ENCODE data around the gene CPNE4. TPM values are rescaled to one million over a fixed set of nuclear protein-coding genes. Genes with fewer than 3 reads are reported as not detected.

The CPNE4 gene
- total and polyA plus RNA-seq, 8 donors, result 0.14 to 1.7 (median 0.66) TPM

DNA sequence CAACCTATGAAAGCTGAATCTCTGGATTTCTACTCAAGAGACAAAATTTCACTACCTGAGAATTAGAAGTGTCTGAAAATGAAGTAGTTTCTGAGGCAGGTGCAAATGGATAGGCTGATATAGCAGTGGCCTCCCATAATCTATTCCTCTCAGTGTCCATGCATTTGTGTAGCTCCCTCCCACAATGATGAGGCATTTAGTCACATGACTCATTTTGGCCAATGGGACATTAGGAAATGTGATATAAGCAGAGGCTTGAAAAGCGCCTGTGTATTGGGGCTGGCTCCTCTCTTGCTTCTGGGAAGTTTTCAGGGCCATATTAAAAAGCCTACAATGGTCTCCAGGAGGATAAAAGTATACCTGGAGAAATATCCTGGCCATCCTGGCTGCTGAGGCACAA is 452.4 kb downstream of the CPNE4 start:
- ATAC-seq (no peak), FAIRE-seq (no peak), DNase-seq (no peak)
- Histone ChIP-seq H3K4me3 (no peak overlapping the region), H3K36me3 (no peaks in the 10 kb centered on the region), H3K27ac (no peak overlapping the region), H3K27me3 (no peaks in the 10 kb centered on the region), H3K9me3 (no peaks in the 10 kb centered on the region), H3K4me1 (no peaks in the 10 kb centered on the region)
- intact Hi-C loops (cut with DNase I), result no loop called here
- TF ChIP-seq, protein P1, sequence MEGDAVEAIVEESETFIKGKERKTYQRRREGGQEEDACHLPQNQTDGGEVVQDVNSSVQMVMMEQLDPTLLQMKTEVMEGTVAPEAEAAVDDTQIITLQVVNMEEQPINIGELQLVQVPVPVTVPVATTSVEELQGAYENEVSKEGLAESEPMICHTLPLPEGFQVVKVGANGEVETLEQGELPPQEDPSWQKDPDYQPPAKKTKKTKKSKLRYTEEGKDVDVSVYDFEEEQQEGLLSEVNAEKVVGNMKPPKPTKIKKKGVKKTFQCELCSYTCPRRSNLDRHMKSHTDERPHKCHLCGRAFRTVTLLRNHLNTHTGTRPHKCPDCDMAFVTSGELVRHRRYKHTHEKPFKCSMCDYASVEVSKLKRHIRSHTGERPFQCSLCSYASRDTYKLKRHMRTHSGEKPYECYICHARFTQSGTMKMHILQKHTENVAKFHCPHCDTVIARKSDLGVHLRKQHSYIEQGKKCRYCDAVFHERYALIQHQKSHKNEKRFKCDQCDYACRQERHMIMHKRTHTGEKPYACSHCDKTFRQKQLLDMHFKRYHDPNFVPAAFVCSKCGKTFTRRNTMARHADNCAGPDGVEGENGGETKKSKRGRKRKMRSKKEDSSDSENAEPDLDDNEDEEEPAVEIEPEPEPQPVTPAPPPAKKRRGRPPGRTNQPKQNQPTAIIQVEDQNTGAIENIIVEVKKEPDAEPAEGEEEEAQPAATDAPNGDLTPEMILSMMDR (IDR thresholded peaks at IDR 0.05), result no peak
- WGBS, 2 donors, result 88 to 92% methylated on average over 1 of the region's 1 CpG

DNA sequence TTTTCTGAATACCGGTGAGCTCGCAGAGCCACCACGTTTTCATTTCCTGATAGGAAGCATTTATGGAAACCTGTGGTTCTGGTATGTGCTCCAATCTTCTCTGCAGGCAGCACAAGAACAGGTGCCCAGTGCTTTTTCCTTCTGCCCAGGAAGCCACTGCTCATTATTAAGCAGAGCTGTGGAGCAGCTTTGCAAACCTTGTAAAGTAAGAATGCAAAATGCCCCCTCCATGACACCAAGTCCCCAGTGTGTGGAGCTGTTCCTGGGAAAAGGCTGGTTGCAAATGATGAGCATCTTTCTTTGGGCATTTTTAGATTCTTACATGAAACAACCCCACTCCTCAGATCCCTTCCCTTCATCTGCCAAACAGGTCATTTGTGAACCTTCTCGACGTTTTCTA is 466.4 kb downstream of the CPNE4 start:
- no peaks in the 10 kb centered on the region for H3K4me1 ChIP-seq
- TF ChIP-seq, protein P1 (IDR thresholded peaks at IDR 0.05), result no peak
- ATAC-seq (no peak), DNase-seq (no peak), FAIRE-seq (no peak)
- H3K36me3 ChIP-seq, result no peaks in the 10 kb centered on the region
- WGBS, 2 donors, result 54 to 68% methylated on average over 5 of the region's 5 CpGs
- H3K27me3 ChIP-seq, result no peaks in the 10 kb centered on the region
- no peak overlapping the region for H3K4me3 ChIP-seq
- no peak overlapping the region for H3K27ac ChIP-seq
- no peaks in the 10 kb centered on the region for H3K9me3 ChIP-seq
- intact Hi-C loops (cut with DNase I), result no loop called here

DNA sequence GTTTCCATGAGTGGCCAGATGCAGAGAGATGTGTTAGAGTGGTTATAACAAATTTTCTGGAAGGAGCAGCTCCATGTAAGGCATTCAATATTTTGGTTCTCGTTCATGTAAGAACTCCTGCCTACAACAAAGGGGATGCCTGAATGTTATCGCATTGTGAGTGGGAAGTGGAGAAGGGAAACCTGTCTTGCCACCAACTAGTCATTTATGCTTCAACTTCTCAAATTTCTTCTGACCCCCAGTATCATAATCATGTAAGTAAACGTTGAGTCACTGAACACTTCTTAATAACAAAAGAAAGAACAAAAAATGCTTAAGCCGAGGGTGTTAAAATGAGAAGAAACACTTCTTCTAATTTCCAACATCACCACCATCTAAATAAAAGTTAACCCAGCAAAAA is 470.0 kb downstream of the CPNE4 start:
- no peaks in the 10 kb centered on the region for H3K36me3 ChIP-seq
- no peak overlapping the region for H3K4me3 ChIP-seq
- intact Hi-C loops (cut with DNase I), result no loop called here
- no peaks in the 10 kb centered on the region for H3K9me3 ChIP-seq
- no peaks in the 10 kb centered on the region for H3K27me3 ChIP-seq
- WGBS, 2 donors, result 55 to 58% methylated on average over 4 of the region's 4 CpGs
- no peak for ATAC-seq
- TF ChIP-seq, protein P1 (IDR thresholded peaks at IDR 0.05), result no peak
- no peak for DNase-seq
- no peak overlapping the region for H3K27ac ChIP-seq
- H3K4me1 ChIP-seq, result no peaks in the 10 kb centered on the region
- no peak for FAIRE-seq

DNA sequence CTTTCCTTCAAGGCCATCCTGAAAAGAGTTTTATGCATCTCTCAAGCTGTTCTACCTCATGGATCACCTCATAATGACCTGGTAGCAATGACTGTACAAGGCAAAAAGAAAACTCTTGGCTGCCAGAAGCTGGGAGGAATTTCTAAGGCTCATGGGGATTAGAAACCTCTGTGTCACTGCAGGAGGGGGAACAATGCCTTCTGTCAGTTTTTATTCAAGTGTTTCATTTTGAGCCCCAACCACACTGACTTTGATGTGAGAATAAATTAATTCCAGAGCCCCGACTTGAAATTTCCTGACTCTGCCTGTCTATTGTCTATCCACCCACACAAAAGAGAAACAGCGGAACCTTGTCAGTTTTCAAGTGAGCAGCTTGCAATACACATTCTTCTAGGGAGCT is 473.3 kb downstream of the CPNE4 start:
- DNase-seq (no peak), FAIRE-seq (no peak), ATAC-seq (no peak)
- H3K9me3 ChIP-seq, result no peaks in the 10 kb centered on the region
- intact Hi-C loops (cut with DNase I), result no loop called here
- no peak overlapping the region for H3K27ac ChIP-seq
- no peaks in the 10 kb centered on the region for H3K36me3 ChIP-seq
- H3K4me3 ChIP-seq, result no peak overlapping the region
- H3K27me3 ChIP-seq, result no peaks in the 10 kb centered on the region
- no peaks in the 10 kb centered on the region for H3K4me1 ChIP-seq
- WGBS, 2 donors, result 65% methylated on average over 2 of the region's 2 CpGs
- TF ChIP-seq, protein P1 (IDR thresholded peaks at IDR 0.05), result no peak

DNA sequence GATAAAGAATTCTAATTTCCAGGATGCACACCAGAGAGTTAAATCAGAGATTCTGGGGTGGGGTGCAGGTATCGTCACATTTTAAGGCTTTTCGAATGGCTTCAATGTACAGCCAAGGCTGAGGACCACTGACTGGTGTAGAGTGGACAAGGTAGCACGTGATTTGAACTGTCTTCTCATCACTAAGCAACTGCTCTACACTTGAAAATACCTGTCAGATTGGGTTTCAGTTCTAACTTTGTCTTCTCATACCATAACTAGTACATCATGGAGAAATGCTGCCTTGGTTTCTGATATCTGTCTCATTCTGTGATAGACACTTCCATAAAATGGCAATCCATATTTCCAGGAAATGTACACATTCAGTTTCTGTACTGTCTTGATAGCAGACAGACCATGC is 474.0 kb downstream of the CPNE4 start:
- no peak for ATAC-seq
- intact Hi-C loops (cut with DNase I), result no loop called here

More for the DNA sequence above, 474.0 kb downstream of the CPNE4 start:
- FAIRE-seq, result no peak
- Histone ChIP-seq H3K27ac (no peak overlapping the region), H3K9me3 (no peaks in the 10 kb centered on the region), H3K27me3 (no peaks in the 10 kb centered on the region), H3K36me3 (no peaks in the 10 kb centered on the region), H3K4me3 (no peak overlapping the region), H3K4me1 (no peaks in the 10 kb centered on the region)
- TF ChIP-seq, protein P1 (IDR thresholded peaks at IDR 0.05), result no peak
- no peak for DNase-seq
- 70 to 74% methylated on average over 3 of the region's 3 CpGs for WGBS, 2 donors
